ENCODE data around the gene MARCHF3.
"Not testable (repeated sequence)": the region's sequence is repeated elsewhere in the genome, so short reads cannot be mapped to it uniquely, and the experiment has no call there.

The MARCHF3 gene

DNA sequence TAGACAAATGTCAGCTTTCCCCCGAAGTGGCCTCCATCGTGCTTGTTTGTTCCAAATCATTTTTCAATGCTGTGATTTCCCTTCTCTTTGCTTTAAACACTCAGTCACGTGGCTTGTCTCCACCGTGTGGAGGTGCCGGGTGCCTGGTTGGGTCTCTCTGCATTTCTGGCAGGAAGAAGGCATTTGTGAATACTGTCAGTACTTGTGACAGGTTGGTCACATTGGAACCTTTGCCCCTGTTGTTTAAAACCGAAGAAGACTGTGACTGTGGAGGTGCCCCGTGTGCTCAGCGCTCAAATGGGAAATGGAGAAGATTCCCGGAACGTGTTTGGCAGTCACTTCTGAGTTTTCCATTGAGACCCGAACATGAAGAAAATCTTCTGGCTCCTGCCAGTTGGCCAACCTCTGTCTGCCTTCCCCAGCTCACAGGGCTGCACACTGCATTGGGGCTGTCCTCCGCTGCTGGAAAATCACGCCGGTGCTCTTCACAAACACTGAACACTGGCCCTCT lies 178.8 kb downstream of the MARCHF3 start:
- Histone ChIP-seq H3K4me3 (ENCODE audit: low read length) (peak overlapping the region; percentile 61), H3K4me1 (ENCODE audit: control insufficient read depth, insufficient read depth, low read length) (peaks cover 53% of the 10 kb centered on the region), H3K9me3 (ENCODE audit: control insufficient read depth, low read length) (no peaks in the 10 kb centered on the region), H3K9ac (ENCODE audit: low read length) (peak overlapping the region; percentile 30), H3K27me3 (replicated peaks; ENCODE audit: control insufficient read depth, insufficient read depth, low read length) (peaks cover 5% of the 10 kb centered on the region), H3K36me3 (ENCODE audit: control insufficient read depth, insufficient read depth, low read length, severe bottlenecking) (no peaks in the 10 kb centered on the region)
- no peak for DNase-seq (ENCODE audit: low read depth)

DNA sequence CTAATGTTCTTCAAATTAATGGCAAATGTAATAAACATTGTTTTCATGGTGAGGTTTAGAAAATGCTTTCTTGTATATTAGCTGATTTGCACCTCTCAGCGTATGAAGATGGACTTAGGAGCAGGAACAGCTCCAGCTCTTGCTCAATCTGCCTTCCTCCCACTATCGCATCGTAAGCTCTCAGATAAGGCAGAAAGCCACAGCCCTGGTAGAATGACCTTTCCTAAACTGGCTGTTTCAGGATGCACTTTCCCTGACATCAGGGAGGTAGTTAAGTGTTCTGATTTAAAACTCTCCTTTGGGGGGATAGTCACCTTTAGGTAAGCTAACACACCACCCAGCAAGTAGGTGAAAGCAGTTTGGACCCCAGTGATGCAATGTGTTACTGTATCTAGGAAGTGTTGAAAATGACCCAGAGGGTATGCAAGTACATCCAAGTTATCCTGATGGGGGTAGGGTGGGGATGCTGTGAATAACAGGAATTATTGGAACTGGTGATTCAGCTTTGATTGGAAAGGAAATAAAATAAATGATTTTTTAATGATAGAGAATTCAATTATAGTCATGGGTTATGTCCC lies 181.2 kb downstream of the MARCHF3 start:
- Histone ChIP-seq H3K4me1 (ENCODE audit: control insufficient read depth, insufficient read depth, low read length) (peaks cover 55% of the 10 kb centered on the region), H3K4me3 (ENCODE audit: low read length) (no peak overlapping the region)

DNA sequence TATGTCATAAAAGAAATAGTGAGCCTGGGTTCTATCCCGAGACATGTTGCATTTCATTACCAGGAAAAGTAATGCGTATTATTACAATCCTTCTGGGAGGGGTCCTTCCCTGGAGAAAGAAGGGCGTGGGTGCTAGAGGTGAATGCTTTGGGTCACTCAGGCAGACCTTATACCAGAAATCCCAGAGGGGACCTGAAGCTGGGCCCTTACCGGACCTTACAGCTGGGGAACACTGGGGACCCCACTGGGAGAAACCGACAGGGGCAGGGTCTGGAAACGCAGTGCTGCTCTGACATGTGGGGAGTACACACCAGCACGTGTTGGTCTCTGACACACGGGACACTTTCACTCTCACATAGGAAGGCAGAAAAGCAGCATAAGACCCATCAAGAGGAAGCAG lies 182.1 kb downstream of the MARCHF3 start:
- no peak overlapping the region for H3K4me3 ChIP-seq (ENCODE audit: low read length)
- H3K4me1 ChIP-seq (ENCODE audit: control insufficient read depth, insufficient read depth, low read length) = peaks cover 55% of the 10 kb centered on the region
- no peaks in the 10 kb centered on the region for H3K9me3 ChIP-seq (ENCODE audit: control insufficient read depth, low read length)
- H3K27me3 ChIP-seq (replicated peaks; ENCODE audit: control insufficient read depth, insufficient read depth, low read length) = peaks cover 5% of the 10 kb centered on the region
- H3K9ac ChIP-seq (ENCODE audit: low read length) = no peak overlapping the region
- no peak for DNase-seq (ENCODE audit: low read depth)
- no peaks in the 10 kb centered on the region for H3K36me3 ChIP-seq (ENCODE audit: control insufficient read depth, insufficient read depth, low read length, severe bottlenecking)

More for the DNA sequence above, 181.2 kb downstream of the MARCHF3 start:
- no peaks in the 10 kb centered on the region for H3K9me3 ChIP-seq (ENCODE audit: control insufficient read depth, low read length)
- peaks cover 5% of the 10 kb centered on the region for H3K27me3 ChIP-seq (replicated peaks; ENCODE audit: control insufficient read depth, insufficient read depth, low read length)
- H3K36me3 ChIP-seq (ENCODE audit: control insufficient read depth, insufficient read depth, low read length, severe bottlenecking) = no peaks in the 10 kb centered on the region
- DNase-seq (ENCODE audit: low read depth) = no peak
- no peak overlapping the region for H3K9ac ChIP-seq (ENCODE audit: low read length)

DNA sequence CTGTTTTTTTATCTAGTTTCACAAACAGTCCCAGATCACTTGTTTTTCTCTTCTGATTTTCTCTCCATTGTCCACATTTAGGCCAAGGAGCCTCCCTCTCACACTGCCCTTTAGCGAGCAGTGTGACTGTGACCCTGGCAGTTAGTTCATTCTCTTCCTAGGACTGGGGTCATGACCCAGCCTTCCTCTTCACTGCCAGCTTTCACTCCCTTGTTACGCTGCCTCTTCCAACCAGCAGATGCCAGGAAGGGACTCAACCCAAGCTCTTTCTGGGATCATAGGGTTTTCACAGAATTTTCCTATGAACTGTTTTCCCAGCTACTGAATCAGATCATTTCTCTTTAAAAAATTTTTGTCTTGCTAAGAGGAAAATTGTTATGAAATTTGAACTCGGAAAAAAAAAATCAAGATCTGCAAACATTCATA lies 182.5 kb downstream of the MARCHF3 start:
- peaks cover 5% of the 10 kb centered on the region for H3K27me3 ChIP-seq (replicated peaks; ENCODE audit: control insufficient read depth, insufficient read depth, low read length)
- no peak for DNase-seq (ENCODE audit: low read depth)

DNA sequence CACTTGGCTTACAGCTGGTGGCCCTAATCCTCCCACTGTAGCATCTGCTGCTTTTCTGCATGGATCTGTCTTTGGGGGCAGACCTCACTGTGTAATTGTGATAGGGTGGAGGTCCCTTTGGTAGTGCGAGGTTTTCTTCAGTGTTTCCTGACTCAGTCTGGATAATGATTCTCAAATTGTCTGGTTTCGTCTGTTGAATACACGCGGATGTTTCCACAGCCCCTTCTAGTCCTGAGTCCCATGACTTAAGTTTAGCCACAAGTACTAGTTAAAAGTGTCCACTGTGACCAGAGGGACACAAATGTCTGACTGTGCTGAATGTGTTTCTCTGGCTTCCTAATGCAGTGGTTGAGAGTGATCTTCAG lies 182.9 kb downstream of the MARCHF3 start:
- Histone ChIP-seq H3K27me3 (replicated peaks; ENCODE audit: control insufficient read depth, insufficient read depth, low read length) (peaks cover 5% of the 10 kb centered on the region), H3K9me3 (ENCODE audit: control insufficient read depth, low read length) (no peaks in the 10 kb centered on the region), H3K36me3 (ENCODE audit: control insufficient read depth, insufficient read depth, low read length, severe bottlenecking) (no peaks in the 10 kb centered on the region), H3K9ac (ENCODE audit: low read length) (no peak overlapping the region), H3K4me1 (ENCODE audit: control insufficient read depth, insufficient read depth, low read length) (peaks cover 51% of the 10 kb centered on the region), H3K4me3 (ENCODE audit: low read length) (peak overlapping the region; percentile 24)
- DNase-seq (ENCODE audit: low read depth) = no peak

More for the DNA sequence above, 182.5 kb downstream of the MARCHF3 start:
- Histone ChIP-seq H3K9me3 (ENCODE audit: control insufficient read depth, low read length) (no peaks in the 10 kb centered on the region), H3K36me3 (ENCODE audit: control insufficient read depth, insufficient read depth, low read length, severe bottlenecking) (no peaks in the 10 kb centered on the region), H3K4me3 (ENCODE audit: low read length) (peak overlapping the region; percentile 24), H3K4me1 (ENCODE audit: control insufficient read depth, insufficient read depth, low read length) (peaks cover 55% of the 10 kb centered on the region), H3K9ac (ENCODE audit: low read length) (no peak overlapping the region)

DNA sequence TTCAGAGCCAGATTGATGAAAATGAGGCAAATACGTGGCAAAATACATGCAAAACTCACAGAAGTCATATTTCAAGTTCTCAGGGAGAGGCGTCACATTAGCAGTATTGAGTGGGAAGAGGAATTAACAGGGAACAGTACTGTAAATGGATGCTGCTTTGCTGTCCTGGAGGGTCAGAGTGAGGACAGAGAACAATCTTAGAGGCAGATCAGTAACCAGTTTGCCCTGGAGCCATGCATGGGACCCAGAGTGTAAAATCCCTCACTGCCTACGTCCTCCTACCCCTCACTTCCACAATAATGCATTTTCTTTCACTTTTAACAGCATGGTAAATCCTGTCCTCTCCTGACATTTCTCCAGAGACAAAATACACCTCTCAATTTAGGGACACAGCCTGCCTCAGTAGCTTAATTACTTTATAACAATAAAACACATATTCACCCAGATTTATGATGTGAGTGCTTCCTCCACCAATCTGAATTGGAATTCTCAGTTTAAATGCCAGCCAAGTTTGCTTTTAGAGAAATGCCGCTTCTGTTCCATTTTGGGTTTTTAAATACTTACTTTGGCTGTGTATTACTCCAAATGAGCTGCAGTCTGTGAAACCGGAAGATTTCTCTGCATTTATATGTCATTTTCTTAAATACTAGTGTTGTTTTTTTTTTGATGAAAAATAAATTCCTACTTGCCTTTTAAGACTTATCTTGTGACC lies 183.5 kb downstream of the MARCHF3 start:
- no peak for DNase-seq (ENCODE audit: low read depth)
- H3K27me3 ChIP-seq (replicated peaks; ENCODE audit: control insufficient read depth, insufficient read depth, low read length) = peaks cover 5% of the 10 kb centered on the region

DNA sequence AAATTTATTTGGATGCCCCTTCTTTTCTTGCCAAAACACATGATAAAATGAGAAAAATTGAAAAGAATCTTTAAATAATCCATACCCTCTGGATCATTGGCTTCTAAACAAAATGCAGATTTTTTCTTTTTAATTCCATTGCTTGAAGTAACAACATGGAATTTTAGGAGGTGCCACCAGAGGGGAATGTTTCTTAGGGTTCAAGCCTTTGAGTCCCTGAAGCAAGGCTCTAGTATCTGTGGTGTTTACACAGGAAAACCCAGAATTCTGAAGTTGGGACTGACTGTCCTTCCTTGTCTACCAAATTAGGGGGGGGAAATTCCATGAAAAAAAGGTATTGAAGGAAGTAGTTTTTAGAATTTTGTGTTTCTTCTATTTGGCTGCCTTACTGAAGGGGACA lies 184.0 kb downstream of the MARCHF3 start:
- DNase-seq (ENCODE audit: low read depth) = peak; percentile 31
- H3K9me3 ChIP-seq (ENCODE audit: control insufficient read depth, low read length) = no peaks in the 10 kb centered on the region
- no peaks in the 10 kb centered on the region for H3K36me3 ChIP-seq (ENCODE audit: control insufficient read depth, insufficient read depth, low read length, severe bottlenecking)
- no peak overlapping the region for H3K9ac ChIP-seq (ENCODE audit: low read length)
- peaks cover 5% of the 10 kb centered on the region for H3K27me3 ChIP-seq (replicated peaks; ENCODE audit: control insufficient read depth, insufficient read depth, low read length)
- H3K4me1 ChIP-seq (ENCODE audit: control insufficient read depth, insufficient read depth, low read length) = peaks cover 40% of the 10 kb centered on the region
- H3K4me3 ChIP-seq (ENCODE audit: low read length) = no peak overlapping the region

More for the DNA sequence above, 183.5 kb downstream of the MARCHF3 start:
- Histone ChIP-seq H3K4me1 (ENCODE audit: control insufficient read depth, insufficient read depth, low read length) (peaks cover 45% of the 10 kb centered on the region), H3K9ac (ENCODE audit: low read length) (no peak overlapping the region), H3K36me3 (ENCODE audit: control insufficient read depth, insufficient read depth, low read length, severe bottlenecking) (no peaks in the 10 kb centered on the region), H3K9me3 (ENCODE audit: control insufficient read depth, low read length) (no peaks in the 10 kb centered on the region), H3K4me3 (ENCODE audit: low read length) (peak overlapping the region; percentile 24)

DNA sequence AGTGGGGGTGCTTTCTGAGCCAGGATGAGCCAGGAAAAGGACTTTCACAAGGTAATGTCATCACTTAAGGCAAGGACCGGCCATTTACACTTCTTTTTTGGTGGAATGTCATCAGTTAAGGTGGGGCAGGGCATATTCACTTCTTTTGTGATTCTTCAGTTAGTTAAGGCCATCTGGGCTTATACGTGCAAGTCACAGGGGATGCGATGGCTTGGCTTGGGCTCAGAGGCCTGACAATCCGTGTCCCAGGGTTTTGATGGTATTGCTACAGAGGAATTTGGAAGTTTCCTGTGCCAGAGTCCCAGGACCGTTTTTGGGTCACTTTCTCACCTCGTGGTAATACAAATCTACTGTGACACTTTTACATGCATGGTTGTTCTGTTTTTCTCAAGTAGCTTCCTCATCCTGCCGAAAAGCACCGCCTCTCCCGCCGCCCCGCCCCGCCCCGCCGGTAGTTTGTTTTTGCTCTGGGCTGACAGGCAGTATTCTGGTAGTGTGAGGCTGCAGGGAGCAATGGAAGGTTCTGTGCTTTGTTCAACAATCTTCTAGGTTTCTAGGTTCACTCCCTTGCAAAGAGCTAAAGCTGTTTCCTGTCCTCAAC lies 184.8 kb downstream of the MARCHF3 start:
- not testable (repeated sequence) for H3K36me3 ChIP-seq (ENCODE audit: control insufficient read depth, insufficient read depth, low read length, severe bottlenecking); H3K4me3 ChIP-seq (ENCODE audit: low read length); DNase-seq (ENCODE audit: low read depth); H3K9ac ChIP-seq (ENCODE audit: low read length); H3K9me3 ChIP-seq (ENCODE audit: control insufficient read depth, low read length); H3K27me3 ChIP-seq (replicated peaks; ENCODE audit: control insufficient read depth, insufficient read depth, low read length)
- H3K4me1 ChIP-seq (ENCODE audit: control insufficient read depth, insufficient read depth, low read length) = peaks cover 34% of the 10 kb centered on the region

DNA sequence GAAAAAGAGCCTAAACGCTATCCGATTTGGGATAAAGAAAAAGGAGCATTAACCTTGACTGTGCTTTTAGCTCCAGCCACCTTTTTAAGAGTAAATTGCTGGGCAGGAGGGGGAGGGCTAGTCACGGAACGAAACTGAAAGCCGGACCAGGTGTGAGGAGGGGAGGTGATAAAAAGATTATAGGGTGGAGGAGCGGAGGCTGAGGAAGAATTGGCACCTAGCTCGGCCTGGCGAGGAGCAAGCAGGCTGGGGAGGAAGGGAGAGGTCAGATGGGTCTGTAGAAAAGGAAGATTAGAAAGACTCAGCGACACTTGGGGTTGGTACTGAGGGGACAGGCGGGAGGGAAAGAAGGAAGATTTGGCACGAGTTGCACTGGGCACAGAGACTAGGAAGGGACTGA lies 187.0 kb downstream of the MARCHF3 start:
- H3K27me3 ChIP-seq (replicated peaks; ENCODE audit: control insufficient read depth, insufficient read depth, low read length); H3K4me3 ChIP-seq (ENCODE audit: low read length); DNase-seq (ENCODE audit: low read depth); H3K9ac ChIP-seq (ENCODE audit: low read length); H3K36me3 ChIP-seq (ENCODE audit: control insufficient read depth, insufficient read depth, low read length, severe bottlenecking); H3K9me3 ChIP-seq (ENCODE audit: control insufficient read depth, low read length): not testable (repeated sequence)
- H3K4me1 ChIP-seq (ENCODE audit: control insufficient read depth, insufficient read depth, low read length) = peaks cover 20% of the 10 kb centered on the region

DNA sequence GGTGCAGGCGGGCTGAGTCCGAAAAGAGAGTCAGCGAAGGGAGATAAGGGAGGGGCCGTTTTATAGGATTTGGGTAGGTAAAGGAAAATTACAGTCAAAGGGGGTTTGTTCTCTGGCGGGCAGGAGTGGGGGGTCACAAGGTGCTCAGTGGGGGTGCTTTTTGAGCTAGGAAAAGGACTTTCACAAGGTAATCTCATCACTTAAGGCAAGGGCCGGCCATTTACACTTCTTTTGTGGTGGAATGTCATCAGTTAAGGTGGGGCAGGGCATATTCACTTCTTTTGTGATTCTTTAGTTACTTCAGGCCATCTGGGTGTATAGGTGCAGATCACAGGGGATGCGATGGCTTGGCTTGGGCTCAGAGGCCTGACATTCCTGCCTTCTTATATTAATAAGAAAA lies 191.0 kb downstream of the MARCHF3 start:
- H3K4me1 ChIP-seq (ENCODE audit: control insufficient read depth, insufficient read depth, low read length); DNase-seq (ENCODE audit: low read depth); H3K9me3 ChIP-seq (ENCODE audit: control insufficient read depth, low read length); H3K9ac ChIP-seq (ENCODE audit: low read length); H3K27me3 ChIP-seq (replicated peaks; ENCODE audit: control insufficient read depth, insufficient read depth, low read length); H3K36me3 ChIP-seq (ENCODE audit: control insufficient read depth, insufficient read depth, low read length, severe bottlenecking); H3K4me3 ChIP-seq (ENCODE audit: low read length): not testable (repeated sequence)

DNA sequence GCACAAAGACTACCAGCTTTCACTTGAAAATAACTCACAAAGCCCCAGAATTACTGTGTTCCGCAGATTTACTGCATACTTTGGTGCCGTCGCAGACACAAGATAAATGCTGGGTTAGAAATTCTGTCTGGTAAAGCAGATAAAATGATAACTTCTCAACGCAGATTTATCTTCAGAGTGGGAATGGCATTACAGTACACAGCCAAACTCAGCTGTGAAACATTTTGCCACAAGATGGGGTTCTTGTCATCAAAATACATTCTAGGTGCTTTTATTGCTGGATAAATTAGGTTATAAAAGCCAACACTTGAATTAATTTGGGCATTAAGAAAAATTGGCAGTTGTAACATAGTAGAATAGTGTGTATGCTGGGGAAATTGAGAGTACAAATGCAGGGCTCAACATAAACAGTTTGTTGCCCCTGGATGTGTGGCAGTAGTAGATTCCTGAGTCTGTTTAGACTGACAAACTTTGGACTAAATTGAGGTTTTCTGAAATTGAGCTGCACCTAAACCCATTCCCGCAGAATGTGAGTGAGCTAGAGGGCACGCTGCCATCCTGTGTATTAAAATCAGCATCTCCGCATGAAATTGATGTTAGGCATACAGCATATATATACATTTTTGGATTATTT lies 192.3 kb downstream of the MARCHF3 start:
- Histone ChIP-seq H3K4me3 (ENCODE audit: low read length) (no peak overlapping the region), H3K36me3 (ENCODE audit: control insufficient read depth, insufficient read depth, low read length, severe bottlenecking) (no peaks in the 10 kb centered on the region), H3K9me3 (ENCODE audit: control insufficient read depth, low read length) (no peaks in the 10 kb centered on the region), H3K27me3 (replicated peaks; ENCODE audit: control insufficient read depth, insufficient read depth, low read length) (no peaks in the 10 kb centered on the region), H3K9ac (ENCODE audit: low read length) (no peak overlapping the region), H3K4me1 (ENCODE audit: control insufficient read depth, insufficient read depth, low read length) (no peaks in the 10 kb centered on the region)
- DNase-seq (ENCODE audit: low read depth) = peak; percentile 60
